Measurements from ENCODE around the gene GGT5.

DNA sequence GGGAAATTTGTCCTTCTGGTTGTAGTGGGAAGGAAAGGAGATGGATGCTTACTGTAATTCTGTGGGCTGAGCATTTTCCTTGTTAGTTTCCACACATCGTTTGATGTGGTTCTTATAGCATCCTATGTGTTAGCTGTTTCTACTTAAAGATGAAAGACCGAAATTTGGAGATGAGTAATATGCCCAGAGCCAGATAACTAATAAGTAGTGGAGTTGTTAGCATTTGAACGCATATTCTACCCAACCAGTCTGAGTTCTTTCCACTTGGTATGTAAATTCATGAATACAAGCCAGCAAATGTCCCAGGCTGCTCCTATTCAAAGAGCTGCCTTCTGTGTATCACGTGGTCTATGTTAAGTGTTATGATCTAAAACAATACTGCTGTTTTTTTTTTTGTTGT lies 40.4 kb upstream of the GGT5 start:
- TF ChIP-seq CTCF (IDR thresholded peaks at IDR 0.05 in 8 of 11, conservative IDR thresholded peaks at IDR 0.05 in 3 of 11) (no peak), POLR2A (IDR thresholded peaks at IDR 0.05) (no peak)

Data from spleen (tissue), 7 donors.